A673 (cell line): ENCODE measurements around the gene ATP8A2. TPM values are rescaled to one million over a fixed set of nuclear protein-coding genes. Genes with fewer than 3 reads are reported as not detected.

ENCODE experiments used
- BruUV-seq: library from RNA; stranded (reverse); fragments of 400-500 nt; replicated peaks from 2 replicates; lab custom pipeline; 2021; lab: Mats Ljungman, UMichigan
- CTCF ChIA-PET: fragments of 300-600 bp; sonication (Branson Sonifier 250); formaldehyde crosslinking; loops from one replicate; lab custom pipeline; 2022; ENCODE audit warnings: antibody characterized with exemption; lab: Charles Lee
- POLR2A ChIA-PET: fragments of 300-600 bp; sonication (Branson Sonifier 250); formaldehyde crosslinking; loops from one replicate; lab custom pipeline; 2022; ENCODE audit warnings: antibody characterized with exemption; ENCODE audit not compliant: low non-redundant PET; lab: Charles Lee
- DNase-seq: peaks from one replicate; pipeline ENCODE4 v3.0.0-alpha.2; 2015; ENCODE audit warnings: low spot score
- H3K27ac ChIP-seq: fragments of 200-600 bp; sonication (generic); 2 replicates; pipeline ENCODE4 v1.5.1; 2016; ENCODE audit warnings: mixed run types, low read depth, mild to moderate bottlenecking, mixed read lengths, antibody characterized with exemption, low read length; ENCODE audit not compliant: poor library complexity, severe bottlenecking
- H3K27me3 ChIP-seq: fragments of 200-600 bp; sonication (generic); replicated peaks from 2 replicates; pipeline ENCODE4 v1.6.1; 2017; ENCODE audit warnings: mixed run types, low read depth, mild to moderate bottlenecking, mixed read lengths, antibody characterized with exemption, low read length; ENCODE audit not compliant: insufficient read depth, poor library complexity
- H3K36me3 ChIP-seq: fragments of 200-600 bp; sonication (generic); 2 replicates; pipeline ENCODE4 v1.6.1; 2016; ENCODE audit warnings: mixed run types, mild to moderate bottlenecking, mixed read lengths, antibody characterized with exemption, low read length; ENCODE audit not compliant: insufficient read depth, poor library complexity, severe bottlenecking
- H3K4me1 ChIP-seq: fragments of 200-600 bp; sonication (generic); 2 replicates; pipeline ENCODE4 v1.6.1; 2017; ENCODE audit warnings: mixed run types, mild to moderate bottlenecking, mixed read lengths, antibody characterized with exemption, low read length; ENCODE audit not compliant: insufficient read depth, poor library complexity, severe bottlenecking
- H3K4me3 ChIP-seq: fragments of 200-600 bp; sonication (generic); 2 replicates; pipeline ENCODE4 v1.5.1; 2016; ENCODE audit warnings: low read depth, mixed run types, mild to moderate bottlenecking, mixed read lengths, low read length; ENCODE audit not compliant: poor library complexity, severe bottlenecking
- H3K9me3 ChIP-seq: fragments of 200-600 bp; sonication (generic); 2 replicates; pipeline ENCODE4 v1.6.1; 2016; ENCODE audit warnings: mixed run types, low read depth, mild to moderate bottlenecking, mixed read lengths, antibody characterized with exemption, low read length; ENCODE audit not compliant: poor library complexity, severe bottlenecking
- EZH2 ChIP-seq: fragments of 200-600 bp; sonication (generic); IDR thresholded peaks from 2 replicates; pipeline ENCODE4 v1.6.1; 2017; ENCODE audit warnings: borderline replicate concordance, low read depth, mild to moderate bottlenecking, mixed read lengths, antibody characterized with exemption, low read length; ENCODE audit not compliant: poor library complexity, severe bottlenecking
- intact Hi-C: fragments of 100-400 bp; cut with micrococcal nuclease; formaldehyde crosslinking; loops from one replicate; pipeline ENCODE4 v1.10.0; 2022; ENCODE audit not compliant: unreplicated experiment
- total RNA-seq: library from RNA; stranded (reverse); gene quantifications from 2 replicates; pipeline ENCODE4 v1.2.3, GENCODE V29; 2021
- TF ChIP-seq, protein P1 (sequence below): fragments of 300-800, 200-600 bp; sonication (generic); conservative IDR thresholded peaks from 2 replicates; pipeline ENCODE4 v1.5.1; 2017; ENCODE audit warnings: low read depth, mild to moderate bottlenecking, antibody characterized with exemption, low read length, moderate library complexity, mixed read lengths

ATP8A2 gene
- total RNA-seq, 1 experiment from 2014 or later: 0.92 TPM

DNA sequence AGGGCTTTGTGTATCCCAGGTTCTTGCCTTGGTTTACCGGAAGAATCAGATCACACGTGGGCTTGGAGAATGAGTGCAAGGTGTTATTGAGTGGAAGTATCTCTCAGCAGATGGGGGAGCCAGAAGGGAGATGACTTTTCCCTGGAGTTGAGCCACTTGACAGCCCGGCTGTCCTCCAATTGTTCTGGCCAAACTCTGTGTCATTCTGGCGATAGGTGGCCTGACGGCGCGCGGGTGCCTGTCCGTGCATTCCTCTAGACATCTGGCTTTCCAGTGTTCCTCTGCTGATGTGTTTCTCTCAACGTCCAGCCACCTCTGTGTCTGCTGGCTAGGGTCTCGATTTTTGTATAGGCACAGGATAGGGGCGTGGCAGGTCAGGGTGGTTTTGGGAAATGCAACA, 498.2 kb downstream of the ATP8A2 start:
- no peak overlapping the region for H3K4me3 ChIP-seq
- H3K36me3 ChIP-seq: no peaks in the 10 kb centered on the region
- no peak for TF ChIP-seq EZH2
- TF ChIP-seq, protein P1, sequence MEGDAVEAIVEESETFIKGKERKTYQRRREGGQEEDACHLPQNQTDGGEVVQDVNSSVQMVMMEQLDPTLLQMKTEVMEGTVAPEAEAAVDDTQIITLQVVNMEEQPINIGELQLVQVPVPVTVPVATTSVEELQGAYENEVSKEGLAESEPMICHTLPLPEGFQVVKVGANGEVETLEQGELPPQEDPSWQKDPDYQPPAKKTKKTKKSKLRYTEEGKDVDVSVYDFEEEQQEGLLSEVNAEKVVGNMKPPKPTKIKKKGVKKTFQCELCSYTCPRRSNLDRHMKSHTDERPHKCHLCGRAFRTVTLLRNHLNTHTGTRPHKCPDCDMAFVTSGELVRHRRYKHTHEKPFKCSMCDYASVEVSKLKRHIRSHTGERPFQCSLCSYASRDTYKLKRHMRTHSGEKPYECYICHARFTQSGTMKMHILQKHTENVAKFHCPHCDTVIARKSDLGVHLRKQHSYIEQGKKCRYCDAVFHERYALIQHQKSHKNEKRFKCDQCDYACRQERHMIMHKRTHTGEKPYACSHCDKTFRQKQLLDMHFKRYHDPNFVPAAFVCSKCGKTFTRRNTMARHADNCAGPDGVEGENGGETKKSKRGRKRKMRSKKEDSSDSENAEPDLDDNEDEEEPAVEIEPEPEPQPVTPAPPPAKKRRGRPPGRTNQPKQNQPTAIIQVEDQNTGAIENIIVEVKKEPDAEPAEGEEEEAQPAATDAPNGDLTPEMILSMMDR: no peak
- no peaks in the 10 kb centered on the region for H3K27me3 ChIP-seq
- ChIA-PET POLR2A (no interaction called here), CTCF (no interaction called here)
- no peak for DNase-seq
- BruUV-seq: no TSS peak
- no peaks in the 10 kb centered on the region for H3K9me3 ChIP-seq
- H3K4me1 ChIP-seq: peaks cover 9% of the 10 kb centered on the region
- no peak overlapping the region for H3K27ac ChIP-seq
- intact Hi-C loops: no loop called here

DNA sequence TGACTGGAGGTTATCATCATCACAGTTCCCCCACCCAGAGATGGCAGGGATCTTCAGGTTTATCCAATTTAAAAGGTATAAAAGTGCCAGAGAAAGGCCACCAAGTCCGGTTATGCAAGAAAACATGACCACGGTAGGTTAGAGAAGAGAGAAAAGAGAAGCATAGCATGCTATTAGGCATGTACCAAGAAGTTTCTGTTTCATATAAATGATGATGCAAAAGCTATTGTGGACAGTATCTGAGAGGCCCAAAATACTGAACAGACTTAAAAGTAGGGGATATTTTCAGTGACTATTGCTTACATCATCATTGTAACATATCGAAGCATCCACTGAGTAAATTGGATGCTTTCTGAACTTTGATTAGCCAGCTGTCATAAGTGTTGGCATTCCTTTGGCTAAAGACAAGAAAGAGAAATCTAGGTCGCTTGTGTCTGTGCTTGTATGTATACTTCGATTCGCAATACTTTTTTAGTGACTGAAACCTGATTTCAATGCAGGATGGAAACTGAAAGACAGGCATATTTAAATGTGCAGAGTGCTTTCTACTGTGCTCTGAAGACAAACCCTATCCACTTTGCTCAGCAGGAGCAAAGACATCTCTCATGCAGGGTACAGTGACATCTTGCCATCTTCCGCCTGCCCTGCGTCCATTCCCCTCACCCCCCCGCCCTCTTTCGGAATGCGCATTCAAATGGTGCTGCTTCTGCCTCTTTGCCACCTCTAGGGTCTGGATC, 499.8 kb downstream of the ATP8A2 start:
- TF ChIP-seq EZH2: no peak
- TF ChIP-seq, protein P1: no peak
- CTCF ChIA-PET: no interaction called here
- Histone ChIP-seq H3K4me1 (peaks cover 24% of the 10 kb centered on the region), H3K36me3 (no peaks in the 10 kb centered on the region), H3K4me3 (no peak overlapping the region), H3K9me3 (no peaks in the 10 kb centered on the region), H3K27me3 (no peaks in the 10 kb centered on the region), H3K27ac (no peak overlapping the region)
- intact Hi-C loops: no loop called here
- no TSS peak for BruUV-seq
- DNase-seq: no peak
- POLR2A ChIA-PET: no interaction called here

DNA sequence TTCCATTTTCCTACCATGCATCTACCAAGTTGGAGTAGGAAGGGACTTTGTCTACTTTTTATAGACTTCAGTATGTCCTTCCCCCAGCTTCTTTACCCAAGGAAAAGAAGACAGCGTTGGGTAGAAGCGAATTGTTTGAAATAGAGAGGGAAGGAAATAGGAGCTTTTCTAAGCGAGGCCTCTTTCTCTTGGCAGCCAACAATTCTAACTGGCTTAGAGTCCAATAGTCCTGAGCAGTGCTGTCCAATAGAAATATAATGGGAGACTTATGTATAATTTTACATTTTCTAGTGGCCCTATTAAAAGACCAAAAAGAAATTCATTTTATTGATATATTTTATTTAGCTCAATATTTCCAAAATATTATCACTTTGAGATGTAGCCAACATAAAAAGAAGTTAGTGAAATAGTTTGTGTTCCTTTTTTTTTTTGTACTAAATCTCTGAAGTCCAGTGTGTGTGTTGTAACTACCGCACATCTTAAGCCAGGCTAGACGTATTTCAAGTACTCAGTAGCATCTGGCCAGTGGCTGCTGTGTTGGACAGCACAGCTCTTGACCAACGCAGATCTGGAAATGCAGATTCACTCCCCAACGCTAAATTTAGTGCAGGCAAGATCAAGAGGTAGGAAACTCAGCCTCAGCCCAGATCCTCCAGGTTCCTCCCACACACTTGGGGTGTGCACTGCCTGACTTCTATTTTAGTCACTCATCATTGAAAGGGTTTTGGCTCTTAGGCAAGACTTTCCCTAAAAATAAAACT, 500.9 kb downstream of the ATP8A2 start:
- intact Hi-C loops: no loop called here
- BruUV-seq: no TSS peak
- TF ChIP-seq EZH2: no peak
- TF ChIP-seq, protein P1: no peak
- H3K27ac ChIP-seq: no peak overlapping the region
- peaks cover 33% of the 10 kb centered on the region for H3K4me1 ChIP-seq
- no peak overlapping the region for H3K4me3 ChIP-seq
- no peaks in the 10 kb centered on the region for H3K36me3 ChIP-seq
- CTCF ChIA-PET: no interaction called here
- POLR2A ChIA-PET: no interaction called here
- no peaks in the 10 kb centered on the region for H3K27me3 ChIP-seq
- DNase-seq: no peak
- no peaks in the 10 kb centered on the region for H3K9me3 ChIP-seq
